Fibroblast of lung (primary cell): Measurements from ENCODE around the gene NEFH. TPM values are rescaled to one million over a fixed set of nuclear protein-coding genes. Genes with fewer than 3 reads are reported as not detected.

ENCODE experiments used
- DNase-seq, 2 donors: peaks; one replicate each; pipeline versions ENCODE4 v3.0.0 to v3.0.0-alpha.2; 2010; ENCODE audit warnings: low read depth in 2 of 2
- H2AFZ ChIP-seq: 2 replicates; pipeline ENCODE4 v1.5.1; 2012; ENCODE audit warnings: low read length, control low read depth, inconsistent platforms
- H3K27ac ChIP-seq: 2 replicates; pipeline ENCODE4 v1.5.1; 2011; ENCODE audit warnings: low read length, control low read depth; ENCODE audit not compliant: insufficient read depth
- H3K27me3 ChIP-seq: 2 replicates; pipeline ENCODE4 v1.5.1; 2011; ENCODE audit warnings: mild to moderate bottlenecking, low read length; ENCODE audit not compliant: control insufficient read depth, insufficient read depth
- H3K36me3 ChIP-seq: 2 replicates; pipeline ENCODE4 v1.5.1; 2011; ENCODE audit warnings: low read length; ENCODE audit not compliant: control insufficient read depth, insufficient read depth
- H3K4me1 ChIP-seq: 2 replicates; pipeline ENCODE4 v1.5.1; 2011; ENCODE audit warnings: low read length; ENCODE audit not compliant: control insufficient read depth, insufficient read depth; ENCODE audit errors: extremely low read depth
- H3K4me2 ChIP-seq: 2 replicates; pipeline ENCODE4 v1.5.1; 2011; ENCODE audit warnings: low read length, control low read depth; ENCODE audit not compliant: insufficient read depth; ENCODE audit errors: extremely low read depth
- H3K4me3 ChIP-seq, 4 experiments: fragments of 200-600 bp in 1 of 4; sonication (generic) in 1 of 4; replicated peaks in 1 of 4; 2 replicates each; pipeline ENCODE4 v1.5.1; 2011 to 2016; ENCODE audit warnings: low read length in 4 of 4, low read depth in 3 of 4, mild to moderate bottlenecking in 3 of 4, control low read depth in 2 of 4, inconsistent platforms in 1 of 4, mixed read lengths in 1 of 4; ENCODE audit not compliant: insufficient read depth in 1 of 4; ENCODE audit errors: control extremely low read depth in 1 of 4
- H3K79me2 ChIP-seq: 2 replicates; pipeline ENCODE4 v1.5.1; 2012; ENCODE audit warnings: mild to moderate bottlenecking, low read length, inconsistent platforms; ENCODE audit not compliant: control insufficient read depth, insufficient read depth
- H3K9ac ChIP-seq: 2 replicates; pipeline ENCODE4 v1.5.1; 2011; ENCODE audit warnings: mild to moderate bottlenecking, low read length, control low read depth; ENCODE audit not compliant: insufficient read depth
- H3K9me3 ChIP-seq: 2 replicates; pipeline ENCODE4 v1.5.1; 2012; ENCODE audit warnings: low read depth, low read length; ENCODE audit not compliant: control insufficient read depth, insufficient read depth
- H4K20me1 ChIP-seq: 2 replicates; pipeline ENCODE4 v1.5.1; 2011; ENCODE audit warnings: low read length; ENCODE audit not compliant: control insufficient read depth, insufficient read depth; ENCODE audit errors: extremely low read depth
- EZH2 ChIP-seq: IDR thresholded peaks from 2 replicates; pipeline ENCODE4 v1.5.1; 2012; ENCODE audit warnings: low read length, control low read depth, mild to moderate bottlenecking; ENCODE audit errors: missing control alignments
- polyA plus RNA-seq, 2 donors: library from polyadenylated mRNA; depleted of rRNA in 1 of 2; stranded (reverse) in 1 of 2; unstranded in 1 of 2; fragments of >200 nt; gene quantifications; 2 replicates each; pipeline ENCODE4 v1.2.1, GENCODE V29; 2011 to 2012; ENCODE audit warnings: missing spikeins in 1 of 2
- total RNA-seq: library from RNA; depleted of rRNA; stranded (reverse); fragments of >200 nt; gene quantifications from 2 replicates; pipeline ENCODE4 v1.2.1, GENCODE V29; 2014
- TF ChIP-seq, protein P1 (sequence below), 2 donors: IDR thresholded peaks in 1 of 2; conservative IDR thresholded peaks in 1 of 2; 1 replicate in 1 of 2; 2 replicates in 1 of 2; pipeline ENCODE4 v1.5.1; 2011 to 2012; ENCODE audit warnings: low read length in 2 of 2, control low read depth in 1 of 2, inconsistent platforms in 1 of 2, low read depth in 1 of 2, mild to moderate bottlenecking in 1 of 2

Gene NEFH
- total and polyA plus RNA-seq, 2 donors (not counting 1 experiment from before 2014, with no cell fraction given) = 0.17 to 0.37 TPM

DNA sequence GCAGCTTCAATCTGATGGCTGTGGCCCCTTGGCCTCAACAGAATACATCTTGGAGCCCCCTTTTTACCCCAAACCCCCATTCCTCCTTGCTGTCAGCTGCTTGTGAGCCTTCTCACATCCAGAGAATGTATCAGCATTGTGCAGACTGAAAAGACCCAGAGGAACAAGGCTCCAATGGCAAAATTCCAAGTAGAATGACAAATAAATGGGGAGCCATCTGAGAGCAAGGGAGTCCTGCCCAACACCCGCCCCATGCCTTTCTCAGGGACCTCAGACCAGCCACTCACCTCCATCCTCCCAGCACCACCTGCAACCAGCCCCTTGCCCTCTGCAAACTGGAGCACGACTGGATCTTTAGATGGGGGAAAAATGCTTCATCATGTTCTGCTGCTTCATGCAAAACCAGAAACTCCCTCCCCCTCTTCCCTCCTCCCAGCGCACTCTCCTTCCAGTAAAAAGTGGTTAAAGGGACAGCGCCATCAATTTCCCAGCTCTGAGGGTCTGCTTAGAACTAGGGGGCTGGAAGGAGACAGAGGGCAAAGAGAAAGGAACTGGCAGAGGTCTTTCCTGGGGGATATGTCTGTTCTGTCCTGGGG lies 2.2 kb upstream of the NEFH start:
- Histone ChIP-seq H3K9ac (no peak overlapping the region), H3K27me3 (peaks cover 38% of the 10 kb centered on the region), H3K27ac (no peak overlapping the region), H4K20me1 (no peaks in the 10 kb centered on the region), H3K79me2 (no peaks in the 10 kb centered on the region), H3K4me2 (no peak overlapping the region), H3K4me1 (no peaks in the 10 kb centered on the region), H3K4me3 (no peak overlapping the region), H2AFZ (no peak overlapping the region), H3K36me3 (no peaks in the 10 kb centered on the region), H3K9me3 (no peaks in the 10 kb centered on the region)
- DNase-seq = no peak
- TF ChIP-seq, protein P1, sequence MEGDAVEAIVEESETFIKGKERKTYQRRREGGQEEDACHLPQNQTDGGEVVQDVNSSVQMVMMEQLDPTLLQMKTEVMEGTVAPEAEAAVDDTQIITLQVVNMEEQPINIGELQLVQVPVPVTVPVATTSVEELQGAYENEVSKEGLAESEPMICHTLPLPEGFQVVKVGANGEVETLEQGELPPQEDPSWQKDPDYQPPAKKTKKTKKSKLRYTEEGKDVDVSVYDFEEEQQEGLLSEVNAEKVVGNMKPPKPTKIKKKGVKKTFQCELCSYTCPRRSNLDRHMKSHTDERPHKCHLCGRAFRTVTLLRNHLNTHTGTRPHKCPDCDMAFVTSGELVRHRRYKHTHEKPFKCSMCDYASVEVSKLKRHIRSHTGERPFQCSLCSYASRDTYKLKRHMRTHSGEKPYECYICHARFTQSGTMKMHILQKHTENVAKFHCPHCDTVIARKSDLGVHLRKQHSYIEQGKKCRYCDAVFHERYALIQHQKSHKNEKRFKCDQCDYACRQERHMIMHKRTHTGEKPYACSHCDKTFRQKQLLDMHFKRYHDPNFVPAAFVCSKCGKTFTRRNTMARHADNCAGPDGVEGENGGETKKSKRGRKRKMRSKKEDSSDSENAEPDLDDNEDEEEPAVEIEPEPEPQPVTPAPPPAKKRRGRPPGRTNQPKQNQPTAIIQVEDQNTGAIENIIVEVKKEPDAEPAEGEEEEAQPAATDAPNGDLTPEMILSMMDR (conservative IDR thresholded peaks at IDR 0.05 in 1 of 2, IDR thresholded peaks at IDR 0.05 in 1 of 2; ENCODE audit: low read depth in 1 of 2, low read length in 2 of 2) = no peak
- no peak for TF ChIP-seq EZH2

DNA sequence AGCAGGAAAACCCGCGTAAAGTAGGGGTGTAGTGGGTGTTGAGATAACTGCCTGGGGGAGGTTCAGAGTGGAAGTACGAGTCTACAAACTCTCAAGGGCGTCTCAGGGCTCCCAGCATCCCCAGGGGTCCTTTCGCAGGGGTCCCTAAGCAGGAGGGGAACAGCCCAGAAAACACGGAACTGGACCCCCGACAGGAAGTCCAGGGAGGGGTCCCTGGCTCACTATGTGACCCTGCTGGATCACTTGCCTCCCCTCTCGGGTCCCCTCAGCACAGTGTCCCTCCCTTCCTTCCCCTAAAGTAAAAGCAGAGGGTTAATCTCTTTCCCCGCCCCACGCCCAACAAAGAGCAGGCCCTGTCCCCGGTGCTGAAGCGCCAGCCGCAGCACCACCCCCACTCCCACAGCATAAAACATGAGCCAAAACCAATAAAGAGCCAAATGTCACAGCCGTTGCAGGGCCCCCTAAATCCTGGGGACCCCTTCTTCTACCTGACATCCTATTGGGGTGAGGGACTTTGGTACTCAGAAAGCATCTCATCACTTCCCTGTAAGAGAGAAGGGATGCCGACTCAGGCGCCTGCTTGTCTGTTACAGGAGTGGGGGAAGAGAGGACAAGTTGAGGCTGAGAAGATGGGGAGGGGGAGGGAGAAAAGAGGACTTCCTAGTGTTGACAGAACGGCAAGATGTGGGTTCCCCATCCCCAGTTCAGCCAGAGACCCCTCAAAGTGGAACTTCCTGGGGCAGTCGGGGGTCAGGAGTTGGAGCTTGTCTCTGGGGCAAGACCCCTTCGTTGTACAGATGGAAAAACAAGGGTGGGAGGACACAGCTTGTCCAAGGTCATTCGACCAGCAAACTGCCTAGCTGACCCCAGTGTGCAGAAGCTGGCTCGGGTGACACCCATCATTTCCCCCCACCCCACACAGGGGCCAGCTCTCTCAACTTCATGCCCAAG lies 1.4 kb upstream of the NEFH start:
- Histone ChIP-seq H3K27ac (no peak overlapping the region), H3K27me3 (peaks cover 38% of the 10 kb centered on the region), H3K4me2 (no peak overlapping the region), H3K4me1 (no peaks in the 10 kb centered on the region), H2AFZ (no peak overlapping the region), H3K36me3 (no peaks in the 10 kb centered on the region), H3K9ac (no peak overlapping the region), H3K9me3 (no peaks in the 10 kb centered on the region), H3K79me2 (no peaks in the 10 kb centered on the region), H4K20me1 (no peaks in the 10 kb centered on the region), H3K4me3 (no peak overlapping the region)
- DNase-seq = no peak
- no peak for TF ChIP-seq EZH2
- TF ChIP-seq, protein P1 (conservative IDR thresholded peaks at IDR 0.05 in 1 of 2, IDR thresholded peaks at IDR 0.05 in 1 of 2; ENCODE audit: low read depth in 1 of 2, low read length in 2 of 2) = no peak

DNA sequence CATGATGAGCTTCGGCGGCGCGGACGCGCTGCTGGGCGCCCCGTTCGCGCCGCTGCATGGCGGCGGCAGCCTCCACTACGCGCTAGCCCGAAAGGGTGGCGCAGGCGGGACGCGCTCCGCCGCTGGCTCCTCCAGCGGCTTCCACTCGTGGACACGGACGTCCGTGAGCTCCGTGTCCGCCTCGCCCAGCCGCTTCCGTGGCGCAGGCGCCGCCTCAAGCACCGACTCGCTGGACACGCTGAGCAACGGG lies 169 bp downstream of the NEFH start:
- H3K9me3 ChIP-seq = no peaks in the 10 kb centered on the region
- H3K4me3 ChIP-seq = no peak overlapping the region
- H2AFZ ChIP-seq = no peak overlapping the region
- H3K79me2 ChIP-seq = no peaks in the 10 kb centered on the region
- H3K4me1 ChIP-seq = no peaks in the 10 kb centered on the region
- peaks cover 38% of the 10 kb centered on the region for H3K27me3 ChIP-seq
- H3K36me3 ChIP-seq = no peaks in the 10 kb centered on the region
- no peak overlapping the region for H3K9ac ChIP-seq
- no peak for TF ChIP-seq EZH2
- TF ChIP-seq, protein P1 (conservative IDR thresholded peaks at IDR 0.05 in 1 of 2, IDR thresholded peaks at IDR 0.05 in 1 of 2; ENCODE audit: low read depth in 1 of 2, low read length in 2 of 2) = no peak
- H3K4me2 ChIP-seq = no peak overlapping the region
- H4K20me1 ChIP-seq = no peaks in the 10 kb centered on the region
- DNase-seq = no peak
- H3K27ac ChIP-seq = no peak overlapping the region
